Bronchial epithelial cell (primary cell): ENCODE data around the gene TMIE. TPM values are rescaled to one million over a fixed set of nuclear protein-coding genes. Genes with fewer than 3 reads are reported as not detected.
"Not testable (repeated sequence)": the region's sequence is repeated elsewhere in the genome, so short reads cannot be mapped to it uniquely, and the experiment has no call there.

Source experiments
- DNase-seq: peaks from one replicate; pipeline ENCODE4 v3.0.0-alpha.2; 2010; ENCODE audit warnings: low read depth
- FAIRE-seq: peaks from 2 replicates; lab custom pipeline; 2011; peaks lifted over from hg19 to GRCh38; lab: Jason Lieb, UNC
- H3K27me3 ChIP-seq: 2 replicates; pipeline ENCODE4 v1.5.1; 2011; ENCODE audit warnings: low read length; ENCODE audit not compliant: control insufficient read depth, insufficient read depth
- H3K36me3 ChIP-seq: 2 replicates; pipeline ENCODE4 v1.5.1; 2011; ENCODE audit warnings: low read length; ENCODE audit not compliant: control insufficient read depth, insufficient read depth
- H3K4me3 ChIP-seq: 2 replicates; pipeline ENCODE4 v1.5.1; 2011; ENCODE audit warnings: mild to moderate bottlenecking, low read depth, low read length, control low read depth
- CTCF ChIP-seq: IDR thresholded peaks from 2 replicates; pipeline ENCODE4 v1.5.1; 2011; ENCODE audit warnings: mild to moderate bottlenecking, moderate library complexity, low read length, control low read depth, inconsistent platforms; ENCODE audit not compliant: insufficient read depth, severe bottlenecking
- total RNA-seq: library from RNA; depleted of rRNA; stranded (reverse); fragments of >200 nt; gene quantifications from 2 replicates; pipeline ENCODE4 v1.2.1, GENCODE V29; 2014

TMIE gene
- total RNA-seq, 1 donor from 2014 or later, result 1.6 TPM

DNA sequence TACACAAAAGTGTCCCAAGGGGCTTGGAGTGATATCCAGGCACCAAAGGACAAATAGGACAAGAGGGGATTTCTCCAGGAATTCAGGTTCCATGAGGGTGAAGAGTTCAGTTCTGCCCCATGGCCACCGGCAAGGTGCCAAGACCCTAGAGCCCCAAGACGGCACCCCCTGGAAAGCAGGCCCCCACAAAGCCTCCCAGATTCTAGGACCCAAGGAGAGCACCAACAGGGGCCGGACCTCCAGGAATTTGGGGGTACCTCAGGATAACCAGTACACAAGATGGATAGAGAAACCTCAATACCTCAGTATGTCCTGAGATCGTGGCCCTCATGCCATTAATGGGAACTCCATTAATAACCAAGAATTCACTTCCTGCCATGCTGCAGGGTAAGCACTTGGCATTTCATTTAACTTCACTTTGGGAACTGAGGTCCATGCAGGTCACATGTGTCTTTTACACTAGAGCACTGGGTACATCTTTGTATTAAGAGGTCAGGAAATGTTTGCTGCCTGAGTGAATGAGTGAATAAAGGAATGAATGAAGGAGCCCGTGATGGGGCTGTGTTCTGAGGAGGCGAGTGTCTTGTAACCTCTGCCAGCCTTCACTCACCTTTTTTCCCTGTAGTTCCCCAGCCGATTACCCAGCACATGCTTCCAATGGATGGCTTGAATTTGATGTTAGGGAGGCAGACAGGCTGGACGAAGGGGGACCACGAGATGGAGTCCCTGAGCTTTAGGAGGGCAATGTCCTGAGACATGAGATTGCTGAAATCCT, 32.0 kb downstream of the TMIE start:
- no peak overlapping the region for H3K4me3 ChIP-seq
- FAIRE-seq (no peak), DNase-seq (peak; percentile 12)
- TF ChIP-seq CTCF, result no peak
- H3K27me3 ChIP-seq, result peaks cover 2% of the 10 kb centered on the region
- no peaks in the 10 kb centered on the region for H3K36me3 ChIP-seq

- H3K27me3 ChIP-seq, result no peaks in the 10 kb centered on the region
- H3K36me3 ChIP-seq, result no peaks in the 10 kb centered on the region
- no peak for DNase-seq
- H3K4me3 ChIP-seq, result no peak overlapping the region
- FAIRE-seq, result no peak
- no peak for TF ChIP-seq CTCF
Observed at GRCh38 chr3:46734773-46735172, 33.6 kb downstream of the TMIE start.

DNA sequence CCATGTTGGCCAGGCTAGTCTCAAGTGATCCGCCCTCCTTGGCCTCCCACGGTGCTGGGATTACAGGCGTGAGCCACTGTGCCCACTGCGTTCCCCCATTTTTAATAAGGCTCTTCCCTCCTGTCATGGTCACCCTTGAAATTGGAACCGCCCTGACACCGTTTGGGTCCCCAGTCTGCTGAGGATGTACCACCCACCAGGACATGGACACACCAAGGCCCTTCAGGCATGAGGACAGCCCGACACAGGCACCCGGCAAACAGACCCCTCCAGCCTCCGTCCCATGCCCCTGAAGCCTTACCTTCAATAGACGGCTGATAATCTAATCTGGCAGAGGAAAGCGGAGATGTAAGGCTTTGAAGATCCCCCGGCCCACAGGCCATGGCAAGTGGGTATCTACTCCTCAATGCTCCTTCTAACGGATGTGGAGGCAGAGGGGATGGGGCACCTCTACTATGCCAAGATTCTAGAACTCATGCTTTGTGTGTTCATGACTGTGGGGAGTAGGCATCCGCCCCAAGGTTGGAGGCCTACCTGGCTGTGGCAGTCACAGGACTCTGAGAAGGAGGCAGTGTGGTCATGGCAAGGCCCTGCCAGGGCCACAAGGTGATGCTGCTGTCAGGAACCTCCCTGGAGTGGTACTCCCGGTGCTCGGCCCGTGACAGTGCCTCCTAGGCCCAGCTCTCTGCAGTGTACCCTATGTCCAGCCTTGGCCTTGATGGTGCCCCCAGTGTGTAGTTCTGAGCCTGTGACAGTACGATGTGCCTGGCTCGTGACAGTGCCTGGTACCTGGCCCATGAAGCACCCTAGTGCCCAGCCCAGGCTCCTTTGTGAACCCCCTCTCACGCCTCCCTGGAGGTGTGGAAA, 35.0 kb downstream of the TMIE start:
- no peak for TF ChIP-seq CTCF
- H3K4me3 ChIP-seq, result no peak overlapping the region
- no peaks in the 10 kb centered on the region for H3K27me3 ChIP-seq
- H3K36me3 ChIP-seq, result no peaks in the 10 kb centered on the region
- DNase-seq (no peak), FAIRE-seq (no peak)

GRCh38 chr3:46737329-46737731, 36.1 kb downstream of the TMIE start:
- Histone ChIP-seq H3K27me3 (no peaks in the 10 kb centered on the region), H3K4me3 (no peak overlapping the region), H3K36me3 (no peaks in the 10 kb centered on the region)
- FAIRE-seq (no peak), DNase-seq (no peak)
- no peak for TF ChIP-seq CTCF

DNA sequence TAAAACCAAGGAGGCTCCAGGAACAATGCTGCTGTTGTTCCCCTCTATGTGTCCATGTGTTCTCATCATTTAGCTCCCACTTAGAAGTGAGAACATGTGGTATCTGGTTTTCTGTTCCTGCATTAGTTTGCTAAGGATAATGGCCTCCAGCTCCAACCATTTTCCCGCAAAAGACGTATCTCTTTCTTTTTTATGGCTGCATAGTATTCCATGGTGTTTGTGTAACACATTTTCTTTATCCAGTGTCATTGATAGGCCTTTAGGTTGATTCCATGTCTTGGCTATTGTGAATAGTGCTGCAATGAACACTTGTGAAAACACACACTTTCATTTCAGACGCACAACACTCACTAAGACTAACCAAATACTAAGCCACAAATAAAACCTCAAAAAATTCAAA, 38.4 kb downstream of the TMIE start:
- H3K27me3 ChIP-seq, DNase-seq, H3K36me3 ChIP-seq, FAIRE-seq, H3K4me3 ChIP-seq: not testable (repeated sequence)

- no peaks in the 10 kb centered on the region for H3K27me3 ChIP-seq
- DNase-seq, result no peak
- H3K4me3 ChIP-seq, result no peak overlapping the region
- no peak for TF ChIP-seq CTCF
- FAIRE-seq, result no peak
- H3K36me3 ChIP-seq, result no peaks in the 10 kb centered on the region
Observed at GRCh38 chr3:46742992-46743585, 41.9 kb downstream of the TMIE start.
